HG03039 (cell line): ENCODE measurements around the gene LIME1.

Source experiments
- ATAC-seq: cut with Tn5 transposase; IDR thresholded peaks from one replicate; pipeline ENCODE4 v1.9.1; 2021; ENCODE audit warnings: mild to moderate bottlenecking, moderate library complexity; ENCODE audit not compliant: unreplicated experiment

Gene LIME1

GRCh38 chr20:63737945-63738686, 1.7 kb downstream of the LIME1 start:
- no peak for ATAC-seq

- ATAC-seq: no peak
These were observed 2.2 kb downstream of the LIME1 start for GRCh38 chr20:63738687-63739129.

- ATAC-seq: peak; percentile 32
These were observed 2.9 kb downstream of the LIME1 start, which contains the start of gene SLC2A4RG for GRCh38 chr20:63739130-63740069. Gene SLC2A4RG (plus strand): TSS chr20:63739776. CDS start chr20:63739913, 137 bp downstream.

GRCh38 chr20:63740070-63740626, 3.7 kb downstream of the LIME1 start:
- ATAC-seq: peak; percentile 11

- no peak for ATAC-seq
These were observed 4.3 kb downstream of the LIME1 start for GRCh38 chr20:63740627-63741353.

GRCh38 chr20:63741354-63741675, 4.9 kb downstream of the LIME1 start:
- no peak for ATAC-seq

GRCh38 chr20:63741676-63742380, 5.4 kb downstream of the LIME1 start:
- ATAC-seq: no peak

GRCh38 chr20:63742381-63743024, 6.0 kb downstream of the LIME1 start:
- ATAC-seq: no peak

- ATAC-seq: no peak
These were observed 6.9 kb downstream of the LIME1 start for GRCh38 chr20:63743210-63743970.

GRCh38 chr20:63744158-63744557, 7.7 kb downstream of the LIME1 start:
- ATAC-seq: no peak

- no peak for ATAC-seq
These were observed 8.3 kb downstream of the LIME1 start for GRCh38 chr20:63744574-63745423.

GRCh38 chr20:63745424-63745805, 9.0 kb downstream of the LIME1 start:
- ATAC-seq: no peak

GRCh38 chr20:63745961-63746731, 9.7 kb downstream of the LIME1 start:
- no peak for ATAC-seq

GRCh38 chr20:63746751-63747315, 10.4 kb downstream of the LIME1 start:
- no peak for ATAC-seq

GRCh38 chr20:63747622-63748069, 11.2 kb downstream of the LIME1 start:
- ATAC-seq: no peak

GRCh38 chr20:63748070-63748933, 11.8 kb downstream of the LIME1 start:
- no peak for ATAC-seq
